HCT116 (cell line): ENCODE measurements around the gene JOSD1. TPM values are rescaled to one million over a fixed set of nuclear protein-coding genes. Genes with fewer than 3 reads are reported as not detected.
A peak's percentile ranks its signal among the peaks of the same experiment; 100 is the strongest.

Experiments
- ATAC-seq: fragments of 200-7000 bp; cut with Tn5 transposase; 2 replicates; pipeline ENCODE4 v1.9.1; 2020; ENCODE audit warnings: mild to moderate bottlenecking, moderate library complexity
- BruUV-seq: library from RNA; stranded (reverse); fragments of 400-500 nt; replicated peaks from 2 replicates; lab custom pipeline; 2021; lab: Mats Ljungman, UMichigan
- CTCF ChIA-PET: fragments of 300-600 bp; sonication (Branson Sonifier 250); formaldehyde crosslinking; loops from one replicate; lab custom pipeline; 2021; ENCODE audit warnings: antibody characterized with exemption; lab: Charles Lee
- POLR2A ChIA-PET: fragments of 300-600, 350-600 bp; sonication (Branson Sonifier 250); formaldehyde crosslinking; loops from one replicate; lab custom pipeline; 2021; ENCODE audit warnings: antibody characterized with exemption; lab: Charles Lee
- RAD21 ChIA-PET, 2 experiments: fragments of 300-600 bp; sonication (Branson Sonifier 250); formaldehyde crosslinking; loops; one replicate each; lab custom pipeline; 2023; ENCODE audit warnings: low total read pairs in 2 of 2; ENCODE audit not compliant: uncharacterized antibody in 2 of 2, unreplicated experiment in 2 of 2, low non-redundant PET in 1 of 2; lab: Charles Lee
- DNase-seq: peaks from one replicate; pipeline ENCODE4 v3.0.0-alpha.2; 2010; ENCODE audit warnings: low read depth, low spot score
- H2AFZ ChIP-seq: fragments of 200-600 bp; shearing (Covaris generic), sonication (generic); 2 replicates; pipeline ENCODE4 v1.6.1; 2017; ENCODE audit warnings: low read depth, mixed run types, mixed read lengths, antibody characterized with exemption, low read length; ENCODE audit not compliant: poor library complexity, severe bottlenecking
- H3K27ac ChIP-seq: 2 replicates; pipeline ENCODE4 v1.5.1; 2012; ENCODE audit warnings: low read depth, low read length
- H3K27me3 ChIP-seq: fragments of 200-600 bp; sonication (generic); 2 replicates; pipeline ENCODE4 v1.6.1; 2016; ENCODE audit warnings: mixed run types, low read length, mixed read lengths; ENCODE audit not compliant: insufficient read depth
- H3K36me3 ChIP-seq, 2 experiments: fragments of 200-500 bp in 1 of 2; fragments of 200-600 bp in 1 of 2; sonication (Bioruptor generic) in 1 of 2; sonication (generic) in 1 of 2; 2 replicates each; pipeline versions ENCODE4 v1.5.1 to v1.6.1; 2014 to 2016; ENCODE audit warnings: low read length in 2 of 2, inconsistent platforms in 1 of 2, mixed read lengths in 1 of 2, mixed run types in 1 of 2; ENCODE audit not compliant: insufficient read depth in 2 of 2, control insufficient read depth in 1 of 2
- H3K4me1 ChIP-seq, 2 experiments: fragments of 200-600 bp in 1 of 2; sonication (generic) in 1 of 2; 2 replicates each; pipeline versions ENCODE4 v1.5.1 to v1.6.1; 2012 to 2017; ENCODE audit warnings: low read length in 2 of 2, inconsistent platforms in 1 of 2, mild to moderate bottlenecking in 1 of 2, mixed read lengths in 1 of 2, mixed run types in 1 of 2, moderate library complexity in 1 of 2; ENCODE audit not compliant: insufficient read depth in 2 of 2, control insufficient read depth in 1 of 2
- H3K4me2 ChIP-seq: fragments of 200-600 bp; sonication (generic); 2 replicates; pipeline ENCODE4 v1.6.1; 2017; ENCODE audit warnings: mixed run types, low read length, mixed read lengths
- H3K4me3 ChIP-seq, 2 experiments: fragments of 200-600 bp in 1 of 2; sonication (generic) in 1 of 2; replicated peaks in 1 of 2; 2 replicates each; pipeline ENCODE4 v1.5.1; 2011 to 2016; ENCODE audit warnings: low read length in 2 of 2, control low read depth in 1 of 2, low read depth in 1 of 2, mild to moderate bottlenecking in 1 of 2, mixed read lengths in 1 of 2, mixed run types in 1 of 2
- H3K79me2 ChIP-seq: fragments of 200-600 bp; sonication (generic); 2 replicates; pipeline ENCODE4 v1.6.1; 2017; ENCODE audit warnings: mild to moderate bottlenecking, mixed run types, low read length, moderate library complexity, mixed read lengths; ENCODE audit not compliant: insufficient read depth
- H3K9ac ChIP-seq: fragments of 200-600 bp; sonication (generic); 2 replicates; pipeline ENCODE4 v1.6.1; 2016; ENCODE audit warnings: low read length, mixed read lengths
- H3K9me2 ChIP-seq: fragments of 200-600 bp; sonication (generic), shearing (Covaris generic); 2 replicates; pipeline ENCODE4 v1.6.1; 2017; ENCODE audit warnings: mixed run types, mild to moderate bottlenecking, moderate library complexity; ENCODE audit not compliant: insufficient read depth
- H3K9me3 ChIP-seq, 2 experiments: fragments of 200-500 bp in 1 of 2; fragments of 200-600 bp in 1 of 2; sonication (Bioruptor generic) in 1 of 2; sonication (generic) in 1 of 2; 2 replicates each; pipeline ENCODE4 v1.6.1; 2014 to 2017; ENCODE audit warnings: low read length in 2 of 2, mixed read lengths in 2 of 2, inconsistent platforms in 1 of 2, low read depth in 1 of 2, mild to moderate bottlenecking in 1 of 2, mixed run types in 1 of 2, moderate library complexity in 1 of 2; ENCODE audit not compliant: control insufficient read depth in 1 of 2, insufficient read depth in 1 of 2
- H4K20me1 ChIP-seq: fragments of 200-600 bp; sonication (generic), shearing (Covaris generic); 2 replicates; pipeline ENCODE4 v1.6.1; 2017; ENCODE audit warnings: mixed run types, mild to moderate bottlenecking, moderate library complexity; ENCODE audit not compliant: insufficient read depth
- CEBPB ChIP-seq: IDR thresholded peaks from 2 replicates; pipeline ENCODE4 v1.6.1; 2012; ENCODE audit warnings: low read depth
- EGR1 ChIP-seq: IDR thresholded peaks from 2 replicates; pipeline ENCODE4 v1.6.1; 2012; ENCODE audit warnings: low read depth
- RAD21 ChIP-seq: IDR thresholded peaks from 2 replicates; pipeline ENCODE4 v1.6.1; 2012; ENCODE audit warnings: low read depth, mild to moderate bottlenecking
- intact Hi-C: fragments of 100-400 bp; cut with micrococcal nuclease; formaldehyde crosslinking; loops from 2 replicates; pipeline ENCODE4 v1.10.0; 2022
- total RNA-seq: library from RNA; stranded (reverse); gene quantifications from one replicate; pipeline ENCODE4 v1.2.1, GENCODE V29; 2021; ENCODE audit not compliant: unreplicated experiment

The JOSD1 gene
- total RNA-seq, 1 experiment from 2014 or later: 67.3 TPM

GRCh38 chr22:38740754-38741153 lies 40.0 kb upstream of the JOSD1 start:
- Histone ChIP-seq H3K27me3 (no peaks in the 10 kb centered on the region), H2AFZ (no peak overlapping the region), H3K9me3 (no peaks in the 10 kb centered on the region), H3K4me2 (no peak overlapping the region), H3K79me2 (no peaks in the 10 kb centered on the region), H3K4me1 (peaks cover 8 to 20% of the 10 kb centered on the region in 2 experiments), H3K9ac (no peak overlapping the region), H3K9me2 (no peaks in the 10 kb centered on the region), H3K36me3 (peaks cover 44 to 56% of the 10 kb centered on the region in 2 experiments), H4K20me1 (no peaks in the 10 kb centered on the region), H3K4me3 (no peak overlapping the region), H3K27ac (no peak overlapping the region)
- peak; percentile 11; the same call in 1 of the 2 replicates for TF ChIP-seq RAD21
- no peak for TF ChIP-seq CEBPB
- DNase-seq (no peak), ATAC-seq (no peak)
- CTCF ChIA-PET: interaction anchor here (1.6 kb wide), 1 partner anchor 28 kb away, joined by 4 read pairs; no protein-coding TSS in a partner anchor
- POLR2A ChIA-PET: no interaction called here
- intact Hi-C loops: no loop called here
- RAD21 ChIA-PET: no interaction called here
- no TSS peak for BruUV-seq

- DNase-seq: no peak
- Histone ChIP-seq H3K27me3 (no peaks in the 10 kb centered on the region), H2AFZ (no peak overlapping the region), H3K79me2 (no peaks in the 10 kb centered on the region), H3K9me2 (no peaks in the 10 kb centered on the region), H3K9ac (no peak overlapping the region), H4K20me1 (no peaks in the 10 kb centered on the region), H3K27ac (no peak overlapping the region), H3K9me3 (no peaks in the 10 kb centered on the region), H3K4me1 (peaks cover 8 to 20% of the 10 kb centered on the region in 2 experiments), H3K4me2 (no peak overlapping the region), H3K36me3 (peaks cover 42 to 52% of the 10 kb centered on the region in 2 experiments), H3K4me3 (no peak overlapping the region)
- intact Hi-C loops: no loop called here
- ChIA-PET RAD21 (no interaction called here), POLR2A (no interaction called here), CTCF (interaction anchor here (0.5 to 1.6 kb wide), 3 partner anchors 18 to 29 kb away, joined by 3 to 4 read pairs (median 3); no protein-coding TSS in a partner anchor)
- TF ChIP-seq EGR1: no peak
- no peak for ATAC-seq
- no TSS peak for BruUV-seq
Observed at GRCh38 chr22:38740116-38740723, 39.5 kb upstream of the JOSD1 start.
